Neural progenitor cell (in vitro differentiated cells): ENCODE measurements around the gene CARD19. TPM values are rescaled to one million over a fixed set of nuclear protein-coding genes. Genes with fewer than 3 reads are reported as not detected.

Experiments used
- DNase-seq: peaks from one replicate; pipeline ENCODE4 v3.0.0-alpha.2; 2016; ENCODE audit warnings: low spot score
- H2AFZ ChIP-seq: fragments of 200-600 bp; sonication (generic); replicated peaks from 2 replicates; pipeline ENCODE4 v1.6.1; 2016; ENCODE audit warnings: antibody characterized with exemption
- H3F3A ChIP-seq: fragments of 200-600 bp; sonication (generic); 2 replicates; pipeline ENCODE4 v1.6.1; 2016; ENCODE audit warnings: antibody characterized with exemption, low read depth
- H3K27ac ChIP-seq: fragments of 200-600 bp; sonication (generic); 2 replicates; pipeline ENCODE4 v1.5.1; 2016; ENCODE audit warnings: mild to moderate bottlenecking
- H3K27me3 ChIP-seq: fragments of 200-600 bp; sonication (generic); 2 replicates; pipeline ENCODE4 v1.6.1; 2016; ENCODE audit warnings: mild to moderate bottlenecking, moderate library complexity
- H3K36me3 ChIP-seq: fragments of 200-600 bp; sonication (generic); 2 replicates; pipeline ENCODE4 v1.5.1; 2016
- H3K4me1 ChIP-seq: fragments of 200-600 bp; sonication (generic); 2 replicates; pipeline ENCODE4 v1.6.1; 2016; ENCODE audit warnings: mixed run types
- H3K4me2 ChIP-seq: fragments of 200-600 bp; sonication (generic); 2 replicates; pipeline ENCODE4 v1.6.1; 2016
- H3K4me3 ChIP-seq: fragments of 200-600 bp; sonication (generic); 2 replicates; pipeline ENCODE4 v1.5.1; 2016
- H3K79me2 ChIP-seq: fragments of 200-600 bp; sonication (generic); 2 replicates; pipeline ENCODE4 v1.6.1; 2016; ENCODE audit warnings: low read depth
- H3K9ac ChIP-seq: fragments of 200-600 bp; sonication (generic); 2 replicates; pipeline ENCODE4 v1.6.1; 2016
- H3K9me3 ChIP-seq: fragments of 200-600 bp; sonication (generic); 2 replicates; pipeline ENCODE4 v1.5.1; 2016; ENCODE audit warnings: low read depth
- H4K20me1 ChIP-seq: fragments of 200-600 bp; sonication (generic); 2 replicates; pipeline ENCODE4 v1.6.1; 2016; ENCODE audit warnings: low read depth
- H3K27ac Mint-ChIP-seq: 3 replicates; pipeline ENCODE4 v1.8.0; 2021; ENCODE audit warnings: mixed read lengths
- H3K27me3 Mint-ChIP-seq: 2 replicates; pipeline ENCODE4 v1.8.0; 2022; ENCODE audit warnings: low read depth, mild to moderate bottlenecking, inconsistent platforms, moderate library complexity, mixed read lengths; ENCODE audit not compliant: insufficient read depth
- H3K36me3 Mint-ChIP-seq: 3 replicates; pipeline ENCODE4 v1.8.0; 2021; ENCODE audit warnings: mixed read lengths
- H3K4me1 Mint-ChIP-seq: 3 replicates; pipeline ENCODE4 v1.8.0; 2021; ENCODE audit warnings: mixed read lengths
- H3K4me3 Mint-ChIP-seq: 3 replicates; pipeline ENCODE4 v1.8.0; 2021; ENCODE audit warnings: mild to moderate bottlenecking, moderate library complexity, mixed read lengths
- H3K9me3 Mint-ChIP-seq: 3 replicates; pipeline ENCODE4 v1.8.0; 2020; ENCODE audit warnings: mixed read lengths
- EZH2 ChIP-seq: fragments of 200-600 bp; sonication (generic); IDR thresholded peaks from 2 replicates; pipeline ENCODE4 v1.6.1; 2017; ENCODE audit warnings: antibody characterized with exemption, mild to moderate bottlenecking, moderate library complexity
- EZH2phosphoT487 ChIP-seq: fragments of 200-600 bp; sonication (generic); IDR thresholded peaks from 2 replicates; pipeline ENCODE4 v1.6.1; 2017; ENCODE audit warnings: antibody characterized with exemption
- total RNA-seq: library from RNA; depleted of rRNA; stranded (reverse); fragments of >200 nt; gene quantifications from 2 replicates; pipeline ENCODE4 v1.2.3, GENCODE V29; 2015; ENCODE audit warnings: low replicate concordance
- TF ChIP-seq, protein P1 (sequence below): fragments of 200-600 bp; sonication (generic); IDR thresholded peaks from 2 replicates; pipeline ENCODE4 v1.5.1; 2017; ENCODE audit warnings: antibody characterized with exemption, mild to moderate bottlenecking

Gene CARD19
- total RNA-seq, 1 donor from 2014 or later, result 12.3 TPM

DNA sequence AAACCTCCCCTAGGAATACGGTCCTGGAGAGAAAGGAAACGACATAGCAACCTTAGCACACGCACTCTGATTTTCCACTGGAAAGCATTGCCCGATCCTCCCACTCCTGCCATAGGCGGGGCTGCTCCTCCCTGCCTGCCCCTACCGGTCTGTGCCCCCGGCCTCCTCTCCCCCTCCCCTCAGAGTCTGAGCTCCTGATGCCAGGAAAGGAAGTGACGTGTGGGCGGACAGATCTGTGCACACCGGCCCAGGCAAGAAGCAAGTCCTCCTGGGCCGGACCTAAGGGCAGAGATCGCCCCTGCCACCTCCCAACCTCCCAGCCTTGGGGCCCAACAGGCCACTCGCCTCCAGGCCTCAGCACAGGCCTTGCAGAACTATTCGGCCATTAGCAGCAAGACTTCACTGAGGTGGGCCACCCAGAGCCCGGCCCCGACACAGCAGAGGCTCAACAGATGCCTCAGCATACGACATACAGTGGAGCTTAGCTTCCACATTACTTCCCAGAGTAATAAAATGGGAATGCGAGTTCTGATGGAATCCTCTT lies 30.9 kb downstream of the CARD19 start:
- Mint-ChIP-seq H3K27me3 (peaks cover 3% of the 10 kb centered on the region), H3K4me3 (no peak overlapping the region), H3K36me3 (peaks cover 3% of the 10 kb centered on the region), H3K27ac (peak overlapping the region; percentile 63), H3K4me1 (peaks cover 23% of the 10 kb centered on the region), H3K9me3 (no peaks in the 10 kb centered on the region)
- Histone ChIP-seq H3K36me3 (no peaks in the 10 kb centered on the region), H3K27ac (no peak overlapping the region), H3K4me1 (peaks cover 10% of the 10 kb centered on the region), H3K4me3 (no peak overlapping the region), H4K20me1 (no peaks in the 10 kb centered on the region), H3K79me2 (no peaks in the 10 kb centered on the region), H3K9ac (no peak overlapping the region), H3K27me3 (no peaks in the 10 kb centered on the region), H2AFZ (peak overlapping the region; percentile 34), H3K9me3 (no peaks in the 10 kb centered on the region), H3F3A (no peaks in the 10 kb centered on the region), H3K4me2 (peak overlapping the region; percentile 22)
- TF ChIP-seq EZH2phosphoT487 (no peak), EZH2 (no peak)
- TF ChIP-seq, protein P1, sequence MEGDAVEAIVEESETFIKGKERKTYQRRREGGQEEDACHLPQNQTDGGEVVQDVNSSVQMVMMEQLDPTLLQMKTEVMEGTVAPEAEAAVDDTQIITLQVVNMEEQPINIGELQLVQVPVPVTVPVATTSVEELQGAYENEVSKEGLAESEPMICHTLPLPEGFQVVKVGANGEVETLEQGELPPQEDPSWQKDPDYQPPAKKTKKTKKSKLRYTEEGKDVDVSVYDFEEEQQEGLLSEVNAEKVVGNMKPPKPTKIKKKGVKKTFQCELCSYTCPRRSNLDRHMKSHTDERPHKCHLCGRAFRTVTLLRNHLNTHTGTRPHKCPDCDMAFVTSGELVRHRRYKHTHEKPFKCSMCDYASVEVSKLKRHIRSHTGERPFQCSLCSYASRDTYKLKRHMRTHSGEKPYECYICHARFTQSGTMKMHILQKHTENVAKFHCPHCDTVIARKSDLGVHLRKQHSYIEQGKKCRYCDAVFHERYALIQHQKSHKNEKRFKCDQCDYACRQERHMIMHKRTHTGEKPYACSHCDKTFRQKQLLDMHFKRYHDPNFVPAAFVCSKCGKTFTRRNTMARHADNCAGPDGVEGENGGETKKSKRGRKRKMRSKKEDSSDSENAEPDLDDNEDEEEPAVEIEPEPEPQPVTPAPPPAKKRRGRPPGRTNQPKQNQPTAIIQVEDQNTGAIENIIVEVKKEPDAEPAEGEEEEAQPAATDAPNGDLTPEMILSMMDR, result no peak
- DNase-seq, result peak; percentile 45

DNA sequence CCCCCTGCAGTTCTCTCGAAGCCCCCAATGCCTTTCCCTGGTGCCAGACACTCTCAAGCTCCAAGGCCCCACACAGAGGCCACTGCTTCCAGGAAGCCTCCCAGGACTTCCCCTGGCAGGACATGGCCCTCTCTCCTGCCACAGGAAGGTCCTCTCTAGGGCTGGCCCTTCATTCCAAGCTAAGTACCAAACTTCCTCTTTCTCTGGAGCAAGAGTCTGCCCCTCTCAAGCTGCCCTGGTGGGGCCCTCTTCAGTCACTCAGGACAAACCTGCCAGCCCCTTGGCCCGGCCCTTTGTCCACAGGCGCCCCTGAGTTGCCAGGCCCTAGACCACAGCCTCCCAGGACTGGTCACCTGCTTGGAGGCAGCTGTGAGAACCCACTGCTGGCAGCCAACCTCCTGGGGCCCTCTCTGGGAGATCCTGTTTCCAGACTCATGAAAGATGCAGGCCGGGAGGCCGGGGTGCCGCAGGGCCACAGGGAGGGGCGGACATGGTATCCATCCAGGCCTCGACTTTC lies 31.4 kb downstream of the CARD19 start:
- TF ChIP-seq EZH2 (no peak), EZH2phosphoT487 (no peak)
- TF ChIP-seq, protein P1, result no peak
- Histone ChIP-seq H3K36me3 (no peaks in the 10 kb centered on the region), H3F3A (no peaks in the 10 kb centered on the region), H4K20me1 (no peaks in the 10 kb centered on the region), H3K27me3 (no peaks in the 10 kb centered on the region), H3K27ac (no peak overlapping the region), H3K9me3 (no peaks in the 10 kb centered on the region), H3K4me2 (no peak overlapping the region), H3K4me3 (no peak overlapping the region), H3K79me2 (no peaks in the 10 kb centered on the region), H3K4me1 (peaks cover 10% of the 10 kb centered on the region), H3K9ac (no peak overlapping the region), H2AFZ (no peak overlapping the region)
- no peaks in the 10 kb centered on the region for H3K9me3 Mint-ChIP-seq
- H3K4me1 Mint-ChIP-seq, result peaks cover 23% of the 10 kb centered on the region
- H3K36me3 Mint-ChIP-seq, result peaks cover 3% of the 10 kb centered on the region
- H3K27ac Mint-ChIP-seq, result peak overlapping the region; percentile 63
- H3K27me3 Mint-ChIP-seq, result peaks cover 3% of the 10 kb centered on the region
- no peak overlapping the region for H3K4me3 Mint-ChIP-seq
- DNase-seq, result no peak

DNA sequence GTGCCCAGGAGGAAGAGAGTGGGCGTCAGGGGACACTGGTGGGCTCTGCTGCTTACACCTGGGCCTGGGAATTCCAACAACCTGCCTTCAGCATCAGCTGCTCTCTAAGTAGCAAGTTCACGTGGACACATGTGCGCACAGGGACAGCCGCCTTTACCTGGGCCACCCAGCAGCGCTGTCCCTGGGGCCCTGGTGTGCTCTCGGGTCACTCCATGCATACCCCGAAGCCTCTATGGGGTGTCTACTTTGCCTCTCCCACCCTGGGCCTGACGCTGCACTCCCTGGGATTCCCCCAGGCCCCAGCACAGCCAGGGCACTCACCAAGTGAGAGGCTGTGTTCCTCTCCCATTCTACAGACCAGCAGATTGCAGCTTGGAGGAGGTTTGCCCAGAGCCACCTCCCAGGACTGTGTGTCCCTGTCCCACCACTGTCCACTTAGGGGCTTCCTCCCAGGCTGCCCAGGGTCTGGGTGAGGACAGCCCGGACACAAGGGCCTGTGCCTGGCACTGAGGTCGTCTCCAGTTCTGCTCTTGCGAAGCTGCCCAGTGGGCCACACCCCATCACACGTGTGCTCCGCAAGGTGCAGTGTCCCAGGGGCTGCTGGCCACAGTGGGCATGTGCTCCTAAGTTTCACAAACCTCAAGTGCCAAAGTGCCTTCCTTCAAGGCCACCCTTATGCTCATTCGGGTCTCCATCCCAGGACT lies 32.1 kb downstream of the CARD19 start:
- Mint-ChIP-seq H3K4me3 (no peak overlapping the region), H3K9me3 (no peaks in the 10 kb centered on the region), H3K27ac (peak overlapping the region; percentile 93), H3K36me3 (peaks cover 3% of the 10 kb centered on the region), H3K27me3 (no peaks in the 10 kb centered on the region), H3K4me1 (peaks cover 30% of the 10 kb centered on the region)
- DNase-seq, result no peak
- no peak overlapping the region for H2AFZ ChIP-seq
- no peaks in the 10 kb centered on the region for H3K36me3 ChIP-seq
- H3K79me2 ChIP-seq, result no peaks in the 10 kb centered on the region
- no peak overlapping the region for H3K4me3 ChIP-seq
- no peaks in the 10 kb centered on the region for H3F3A ChIP-seq
- H3K4me2 ChIP-seq, result no peak overlapping the region
- no peaks in the 10 kb centered on the region for H3K9me3 ChIP-seq
- peaks cover 4% of the 10 kb centered on the region for H4K20me1 ChIP-seq
- H3K27ac ChIP-seq, result no peak overlapping the region
- H3K4me1 ChIP-seq, result peaks cover 16% of the 10 kb centered on the region
- TF ChIP-seq, protein P1, result no peak
- TF ChIP-seq EZH2 (no peak), EZH2phosphoT487 (no peak)
- H3K27me3 ChIP-seq, result no peaks in the 10 kb centered on the region
- H3K9ac ChIP-seq, result no peak overlapping the region
